HepG2 (cell line): ENCODE results near the gene SLC35F6.

Source experiments
- FOXK1 ChIP-seq: sonication (generic); formaldehyde crosslinking; IDR thresholded peaks from 2 replicates; pipeline ENCODE4 v1.4.0; 2020; ENCODE audit warnings: low read depth, missing genetic modification reagents, borderline replicate concordance
- NPAS2 ChIP-seq: sonication (generic); formaldehyde crosslinking; IDR thresholded peaks from 2 replicates; pipeline ENCODE4 v1.8.0; 2022; ENCODE audit warnings: mild to moderate bottlenecking, missing genetic modification reagents, borderline replicate concordance
- POLR2AphosphoS5 ChIP-seq: IDR thresholded peaks from 2 replicates; pipeline ENCODE4 v1.6.1; 2012; ENCODE audit warnings: low read depth, low read length
- WIZ ChIP-seq: sonication (generic); formaldehyde crosslinking; IDR thresholded peaks from 2 replicates; pipeline ENCODE4 v1.5.1; 2020; ENCODE audit warnings: mild to moderate bottlenecking, missing genetic modification reagents
- ZNF382 ChIP-seq: sonication (generic); formaldehyde crosslinking; IDR thresholded peaks from 2 replicates; pipeline ENCODE4 v1.5.0; 2020; ENCODE audit warnings: missing genetic modification reagents, mild to moderate bottlenecking, borderline replicate concordance
- TF ChIP-seq, protein P1 (sequence below): sonication (generic); formaldehyde crosslinking; IDR thresholded peaks from 2 replicates; pipeline ENCODE4 v1.5.0; 2020; ENCODE audit warnings: mild to moderate bottlenecking, missing genetic modification reagents, moderate library complexity

DNA sequence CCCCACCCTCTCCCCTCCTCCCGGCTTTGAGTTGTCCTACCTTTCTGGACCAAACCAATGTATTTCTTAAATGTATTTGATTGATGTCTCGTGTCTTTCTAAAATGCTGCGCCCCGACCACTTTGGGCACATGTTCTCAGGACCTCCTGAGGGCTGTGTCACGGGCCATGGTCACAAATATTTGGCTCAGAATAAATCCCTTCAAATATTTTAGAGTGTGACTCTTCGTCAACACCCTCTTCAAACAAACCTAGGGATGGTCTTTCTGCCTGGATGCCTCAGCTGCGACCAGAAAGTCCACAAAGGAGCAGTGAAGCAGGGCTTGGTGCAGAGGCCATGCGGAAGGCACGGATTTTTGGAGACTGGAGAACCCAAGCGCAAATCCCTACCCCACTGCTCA, 1.1 kb upstream of the SLC35F6 start:
- TF ChIP-seq NPAS2 (no peak), FOXK1 (CRISPR knock-in tag) (no peak), ZNF382 (no peak), WIZ (CRISPR knock-in tag) (no peak), POLR2AphosphoS5 (no peak)
- TF ChIP-seq, protein P1, sequence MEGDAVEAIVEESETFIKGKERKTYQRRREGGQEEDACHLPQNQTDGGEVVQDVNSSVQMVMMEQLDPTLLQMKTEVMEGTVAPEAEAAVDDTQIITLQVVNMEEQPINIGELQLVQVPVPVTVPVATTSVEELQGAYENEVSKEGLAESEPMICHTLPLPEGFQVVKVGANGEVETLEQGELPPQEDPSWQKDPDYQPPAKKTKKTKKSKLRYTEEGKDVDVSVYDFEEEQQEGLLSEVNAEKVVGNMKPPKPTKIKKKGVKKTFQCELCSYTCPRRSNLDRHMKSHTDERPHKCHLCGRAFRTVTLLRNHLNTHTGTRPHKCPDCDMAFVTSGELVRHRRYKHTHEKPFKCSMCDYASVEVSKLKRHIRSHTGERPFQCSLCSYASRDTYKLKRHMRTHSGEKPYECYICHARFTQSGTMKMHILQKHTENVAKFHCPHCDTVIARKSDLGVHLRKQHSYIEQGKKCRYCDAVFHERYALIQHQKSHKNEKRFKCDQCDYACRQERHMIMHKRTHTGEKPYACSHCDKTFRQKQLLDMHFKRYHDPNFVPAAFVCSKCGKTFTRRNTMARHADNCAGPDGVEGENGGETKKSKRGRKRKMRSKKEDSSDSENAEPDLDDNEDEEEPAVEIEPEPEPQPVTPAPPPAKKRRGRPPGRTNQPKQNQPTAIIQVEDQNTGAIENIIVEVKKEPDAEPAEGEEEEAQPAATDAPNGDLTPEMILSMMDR (CRISPR knock-in tag), result no peak
